Measurements from ENCODE around the gene AGAP1. TPM values are rescaled to one million over a fixed set of nuclear protein-coding genes. Genes with fewer than 3 reads are reported as not detected.
"Not testable (repeated sequence)": the region's sequence is repeated elsewhere in the genome, so short reads cannot be mapped to it uniquely, and the experiment has no call there.

AGAP1 gene
- total RNA-seq, 1 donor from 2014 or later = 44.7 TPM

DNA sequence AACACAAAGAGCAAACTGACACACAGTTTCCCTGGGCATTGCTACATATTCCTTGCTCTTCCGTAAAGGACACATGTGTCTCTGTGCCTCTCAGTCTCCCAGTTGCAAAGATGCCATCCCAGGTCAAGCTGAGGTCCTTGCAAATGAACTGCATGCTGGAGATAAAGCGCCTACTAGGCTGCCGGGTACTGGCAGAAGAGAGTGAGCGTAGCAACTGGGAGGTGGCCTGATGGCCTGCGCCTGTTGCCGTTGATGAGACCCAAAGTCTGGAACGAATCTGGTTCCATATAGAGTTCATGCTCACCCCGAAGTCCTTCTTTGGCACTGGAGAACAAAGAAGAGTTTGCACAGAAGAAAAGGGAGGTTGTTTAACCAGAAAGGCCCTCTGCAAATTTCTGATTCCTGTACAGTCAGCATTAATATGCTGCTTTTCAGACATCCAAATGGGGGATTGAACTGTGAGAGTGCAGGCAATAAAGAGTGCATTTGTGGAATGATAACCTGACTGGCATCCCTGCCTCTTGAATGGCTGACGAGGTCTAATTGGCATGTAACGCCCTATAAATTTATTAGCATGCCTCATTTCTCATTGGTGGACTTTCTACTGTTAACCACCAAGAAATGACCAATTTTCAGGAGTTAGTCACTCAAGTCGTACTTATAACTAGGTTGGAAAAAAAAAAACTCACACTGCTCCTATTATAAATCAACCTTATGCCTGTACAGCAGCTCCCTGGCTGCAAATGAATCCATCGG is 595.6 kb downstream of the AGAP1 start:
- DNase-seq (ENCODE audit: low spot score) = no peak

DNA sequence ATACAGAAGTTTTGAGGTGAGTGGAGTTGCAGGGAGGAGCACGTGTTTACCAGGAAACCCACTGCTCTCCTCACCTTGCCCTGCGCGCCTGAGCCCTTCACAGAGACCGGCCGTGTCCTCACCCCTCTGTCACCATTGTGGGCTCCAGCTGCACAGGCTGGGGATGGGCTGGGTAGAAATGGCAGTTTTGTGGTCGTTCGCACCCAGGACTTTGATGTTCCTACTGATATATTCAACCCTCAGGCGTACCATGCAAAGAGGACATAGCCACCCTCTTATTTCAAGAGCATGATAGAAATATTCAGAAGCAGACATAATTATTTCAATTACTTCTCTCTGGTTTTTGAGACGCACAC is 596.2 kb downstream of the AGAP1 start:
- no peak for DNase-seq (ENCODE audit: low spot score)

DNA sequence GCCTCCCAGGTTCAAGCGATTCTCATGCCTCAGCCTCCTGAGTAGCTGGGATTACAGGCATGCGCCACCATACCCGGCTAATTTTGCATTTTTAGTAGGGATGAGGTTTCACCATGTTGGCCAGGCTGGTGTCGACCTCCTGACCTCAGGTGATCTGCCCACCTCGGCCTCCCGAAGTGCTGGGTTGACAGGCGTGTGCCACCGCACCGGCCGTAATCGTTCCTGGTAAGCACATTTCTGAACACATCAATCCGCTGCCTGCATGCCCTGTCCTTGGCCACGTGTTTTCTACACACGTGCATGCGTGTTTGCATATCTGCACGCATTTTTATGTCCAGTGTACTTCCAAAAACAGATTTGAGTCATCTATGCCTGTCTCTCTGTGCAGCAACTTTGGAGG is 597.0 kb downstream of the AGAP1 start:
- DNase-seq (ENCODE audit: low spot score) = not testable (repeated sequence)

DNA sequence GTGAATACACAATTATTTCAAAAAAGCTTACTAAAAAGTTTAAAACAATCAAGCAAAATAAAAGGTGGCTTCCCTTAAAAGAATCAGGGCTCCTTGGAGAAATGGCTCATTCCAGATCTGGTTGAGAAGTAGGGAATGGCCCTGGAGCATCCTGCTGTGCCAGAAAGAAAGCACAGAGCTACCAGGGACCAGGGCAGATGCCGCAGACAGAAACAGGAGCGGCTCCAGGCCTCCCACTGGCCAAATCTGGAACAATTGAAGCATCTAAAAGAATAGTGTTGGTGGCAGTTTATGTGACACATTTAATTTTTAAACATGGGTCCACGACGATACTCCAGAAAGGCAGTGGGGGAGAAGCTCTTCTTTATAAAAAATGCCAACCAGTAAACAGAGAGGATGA is 598.9 kb downstream of the AGAP1 start:
- DNase-seq (ENCODE audit: low spot score) = no peak

DNA sequence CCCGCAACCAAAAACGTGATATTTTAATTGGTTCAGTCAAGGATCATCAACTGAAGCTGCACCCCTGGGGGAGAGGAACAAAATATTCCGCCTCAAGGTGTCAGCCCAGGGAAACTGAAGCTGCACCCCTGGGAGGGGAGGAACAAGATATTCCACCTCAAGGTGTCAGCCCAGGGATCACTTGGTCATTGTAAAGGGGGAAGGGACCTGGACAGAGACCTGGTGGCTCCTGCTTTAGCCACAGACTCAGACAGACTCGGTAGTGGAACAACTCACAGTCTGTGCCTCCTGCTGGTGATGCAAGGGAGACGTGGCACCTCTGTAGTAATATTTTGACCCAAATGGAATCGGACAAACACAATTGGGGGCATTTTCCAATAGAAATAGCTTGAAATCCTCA is 599.3 kb downstream of the AGAP1 start:
- no peak for DNase-seq (ENCODE audit: low spot score)

DNA sequence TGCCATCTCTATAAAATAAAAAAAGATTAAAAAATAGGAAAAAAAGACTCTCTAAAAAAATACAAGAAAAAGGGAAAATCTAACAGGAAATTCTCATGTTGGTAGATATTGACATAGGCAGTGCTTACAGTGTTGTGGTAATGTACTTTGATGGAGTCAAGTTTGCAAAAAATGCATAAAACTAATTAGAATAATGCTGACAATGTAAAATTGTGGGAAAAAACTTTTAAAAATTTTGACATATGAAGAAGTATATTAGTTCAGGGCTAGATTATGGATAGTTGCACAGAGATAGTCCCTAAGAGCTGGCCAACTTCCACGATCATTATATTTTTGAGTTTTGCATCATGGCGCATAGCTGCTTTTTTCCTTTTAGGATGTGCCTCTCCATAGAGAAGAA is 601.7 kb downstream of the AGAP1 start:
- DNase-seq (ENCODE audit: low spot score) = no peak

DNA sequence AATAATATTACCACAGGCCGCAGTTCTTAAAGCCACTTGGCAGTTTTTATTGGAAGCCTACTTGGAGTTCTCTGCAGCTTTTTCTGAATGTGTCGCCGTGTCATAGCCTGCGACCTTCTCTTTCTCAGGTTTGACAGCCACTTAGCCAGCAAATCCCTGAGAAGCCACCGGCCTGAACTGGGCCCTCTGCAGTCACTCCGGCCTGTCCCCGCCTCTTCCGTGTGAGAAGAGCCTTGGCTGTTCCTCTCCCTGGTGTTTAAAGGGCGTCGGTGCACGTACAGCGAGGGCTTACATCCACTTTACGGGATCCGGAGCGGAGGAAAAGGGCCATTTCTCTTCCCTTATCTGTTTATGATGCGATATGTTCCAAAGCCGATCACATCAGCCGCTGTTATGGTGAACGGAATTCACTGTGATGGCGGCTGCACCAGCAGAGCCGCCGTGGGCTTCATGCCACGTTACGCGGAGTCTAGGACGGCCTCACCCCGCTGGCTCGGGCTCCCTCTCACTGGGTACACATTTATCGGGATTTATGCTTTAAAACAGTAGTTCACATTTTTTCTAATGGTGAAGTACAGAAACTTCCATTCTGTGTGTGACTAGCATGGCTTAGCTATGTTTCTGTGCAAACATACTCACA is 607.6 kb downstream of the AGAP1 start:
- no peak for DNase-seq (ENCODE audit: low spot score)

DNA sequence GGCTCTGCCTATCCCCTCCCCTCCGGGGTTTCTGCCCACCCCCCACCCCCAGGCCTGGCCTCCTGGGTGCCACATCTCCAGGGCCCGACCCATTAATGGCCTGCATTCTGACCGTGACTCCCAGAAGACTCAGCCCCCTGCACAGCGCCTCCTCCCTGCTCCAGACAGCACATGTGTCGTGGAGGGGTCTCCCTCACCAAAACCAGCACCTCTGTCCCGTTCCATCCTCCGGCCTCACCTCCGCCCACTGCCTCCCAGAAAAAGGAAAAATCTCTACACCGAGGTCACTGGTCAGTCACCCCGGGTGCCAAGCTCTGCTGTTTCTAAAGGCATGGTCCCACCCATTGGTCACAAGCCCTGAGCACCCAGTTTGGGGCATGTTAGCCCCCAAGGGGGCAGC is 609.1 kb downstream of the AGAP1 start:
- no peak for DNase-seq (ENCODE audit: low spot score)

DNA sequence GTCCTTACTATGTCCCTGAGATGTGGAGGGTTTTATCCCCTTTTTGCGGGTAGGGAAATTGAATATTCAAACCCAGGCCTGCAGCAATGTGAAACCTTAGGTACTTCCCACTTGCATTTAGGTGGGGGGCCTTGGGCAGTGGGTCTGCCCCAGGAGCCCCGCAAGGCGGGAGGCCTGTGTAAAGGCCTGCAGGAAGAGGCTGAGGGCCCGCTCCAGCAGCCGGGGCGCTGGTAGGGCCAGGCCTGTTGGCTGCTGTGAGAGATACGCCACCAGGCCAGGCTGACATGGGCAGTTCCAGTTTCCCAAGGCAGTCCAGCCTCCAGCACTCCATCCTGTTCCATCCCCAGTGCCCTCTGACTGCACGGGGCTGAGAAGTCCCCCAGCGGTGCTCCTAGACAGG is 610.1 kb downstream of the AGAP1 start:
- no peak for DNase-seq (ENCODE audit: low spot score)

DNA sequence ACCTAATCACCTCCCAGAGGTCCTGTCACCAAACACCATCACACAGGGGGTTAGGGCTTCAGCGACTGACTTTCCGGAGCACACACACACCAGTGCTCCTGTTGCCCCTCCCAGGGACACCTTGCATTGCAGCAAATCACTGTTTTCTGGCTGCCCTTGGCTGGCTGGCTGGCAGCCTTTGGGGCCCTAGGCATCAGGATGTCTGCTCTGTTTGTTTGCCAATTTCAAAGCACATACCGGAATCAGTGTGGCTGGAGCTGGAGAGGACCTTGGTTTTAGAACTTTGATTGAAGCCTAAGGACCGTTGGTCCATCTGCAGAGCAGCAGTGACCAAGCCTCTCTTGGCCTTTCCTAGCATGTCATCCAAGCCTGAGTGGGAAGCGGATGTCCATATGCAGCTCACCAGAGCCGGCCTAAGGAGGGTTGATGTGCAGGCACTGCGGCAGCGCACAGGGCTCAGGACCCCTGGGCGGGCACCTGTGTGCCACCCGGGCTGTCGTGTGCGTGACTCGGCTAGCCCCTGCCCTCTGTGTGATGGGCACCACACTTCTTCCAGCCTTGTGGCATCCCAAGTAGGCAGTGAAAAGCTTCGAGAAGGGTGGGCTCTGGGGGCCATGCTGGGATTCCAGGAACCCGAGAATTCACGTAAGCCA is 612.2 kb downstream of the AGAP1 start:
- no peak for DNase-seq (ENCODE audit: low spot score)

DNA sequence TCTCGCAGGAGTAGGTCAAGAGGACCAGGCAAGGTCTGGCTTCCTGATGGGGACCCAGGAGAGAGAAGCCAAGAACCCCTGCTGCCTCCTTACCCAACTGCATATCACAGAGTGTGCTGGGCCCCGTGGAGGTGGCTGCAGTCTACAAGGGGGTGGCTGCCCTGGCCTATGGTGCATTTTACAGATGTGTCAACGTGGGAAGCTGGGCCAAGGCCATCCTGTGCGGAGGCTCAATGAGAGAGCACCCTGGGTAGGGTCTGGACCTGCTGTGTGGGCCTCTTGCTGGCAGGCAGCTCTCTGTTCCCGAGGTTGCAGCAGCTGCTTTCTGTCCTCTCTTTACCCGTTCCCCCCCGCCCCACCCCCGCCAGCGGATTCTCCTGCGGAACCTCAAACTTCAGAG is 612.9 kb downstream of the AGAP1 start:
- DNase-seq (ENCODE audit: low spot score) = no peak

DNA sequence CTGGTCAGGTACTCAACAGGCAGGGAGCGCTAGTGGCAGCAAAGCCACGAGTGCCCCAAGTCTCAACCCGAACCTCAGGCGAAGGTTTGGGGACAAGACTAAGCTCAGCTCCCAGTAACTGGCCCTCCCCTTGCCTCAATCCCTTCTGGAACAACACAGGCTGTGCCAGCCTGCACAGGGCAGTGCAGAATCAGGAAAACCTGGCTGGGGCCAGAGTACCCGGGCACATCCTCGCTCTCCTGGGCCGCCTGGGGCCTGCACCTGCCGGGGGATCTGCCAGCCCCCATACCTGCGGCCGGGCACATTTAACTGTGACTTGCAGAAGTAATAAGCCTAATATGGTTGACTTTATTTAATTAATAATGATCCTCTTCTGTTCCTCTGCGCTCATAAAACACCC is 613.7 kb downstream of the AGAP1 start:
- DNase-seq (ENCODE audit: low spot score) = no peak

DNA sequence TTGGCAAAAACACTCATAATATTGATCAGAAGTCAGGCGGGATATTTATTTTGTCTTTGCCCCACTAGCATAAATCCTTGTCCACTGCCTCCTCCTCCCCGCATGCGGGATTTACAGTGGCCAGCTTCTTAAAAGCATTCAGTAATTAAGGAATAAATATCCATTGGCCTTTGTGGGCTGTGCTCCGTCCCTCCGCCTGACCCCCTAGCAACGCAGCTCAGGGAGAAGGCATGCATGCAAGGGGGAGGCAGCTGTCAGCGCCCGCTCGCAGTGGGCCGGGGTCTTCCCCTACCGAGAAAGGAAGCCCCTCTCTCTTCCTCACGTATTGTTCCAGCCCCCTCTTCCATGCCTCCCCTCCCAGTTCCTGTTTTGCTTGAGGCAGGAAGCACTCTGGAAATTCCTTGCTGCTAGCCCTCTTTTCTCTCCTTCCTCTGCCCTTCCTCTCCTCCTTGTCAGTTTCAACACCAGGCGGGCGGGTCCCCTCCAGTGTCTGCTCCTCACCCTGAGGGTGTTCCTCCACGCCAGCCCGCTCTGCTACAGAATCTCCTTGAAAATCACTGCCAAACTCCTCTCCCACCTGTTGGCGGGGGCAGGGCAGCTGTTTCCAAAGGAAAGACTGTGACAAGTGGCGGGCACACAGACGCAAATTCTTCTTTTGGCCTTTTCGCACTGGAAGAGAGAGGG is 614.2 kb downstream of the AGAP1 start:
- no peak for DNase-seq (ENCODE audit: low spot score)

DNA sequence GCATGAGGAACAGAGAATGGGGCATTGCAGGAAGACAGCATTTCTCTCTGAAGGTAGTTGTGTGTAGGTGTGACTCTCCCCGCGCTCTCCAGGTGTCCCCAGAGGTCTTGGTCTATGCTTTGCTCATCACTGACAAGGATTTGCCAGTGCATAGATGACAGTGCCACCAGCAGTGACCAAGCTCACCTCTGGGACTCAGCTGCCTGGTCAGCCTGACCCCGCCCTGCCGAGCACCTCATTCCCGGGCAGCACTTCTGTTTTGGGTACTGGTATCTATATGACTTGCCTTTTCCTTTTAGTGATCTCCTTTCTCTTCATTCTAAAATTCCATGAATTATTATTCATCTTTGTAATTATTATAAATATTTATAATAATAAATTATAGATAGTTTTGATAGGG is 615.2 kb downstream of the AGAP1 start:
- no peak for DNase-seq (ENCODE audit: low spot score)

DNA sequence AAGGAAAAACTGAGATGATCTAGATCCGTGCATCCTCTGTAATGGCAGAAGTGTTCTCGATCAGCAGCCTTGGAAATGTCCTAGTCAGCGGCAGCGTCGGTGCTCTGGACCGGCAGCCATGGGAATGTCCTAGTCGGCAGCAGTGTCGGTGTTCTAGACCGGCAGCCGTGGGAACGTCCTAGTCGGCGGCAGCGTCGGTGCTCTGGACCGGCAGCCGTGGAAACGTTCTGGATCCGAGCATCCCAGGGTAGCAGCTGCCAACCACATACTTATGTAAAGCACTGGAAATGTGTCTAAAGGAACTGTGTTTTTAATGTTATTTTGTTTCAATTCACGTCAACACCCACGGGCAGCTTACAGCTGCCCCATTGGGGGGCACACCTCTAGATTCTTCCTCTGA is 615.6 kb downstream of the AGAP1 start:
- DNase-seq (ENCODE audit: low spot score) = no peak

DNA sequence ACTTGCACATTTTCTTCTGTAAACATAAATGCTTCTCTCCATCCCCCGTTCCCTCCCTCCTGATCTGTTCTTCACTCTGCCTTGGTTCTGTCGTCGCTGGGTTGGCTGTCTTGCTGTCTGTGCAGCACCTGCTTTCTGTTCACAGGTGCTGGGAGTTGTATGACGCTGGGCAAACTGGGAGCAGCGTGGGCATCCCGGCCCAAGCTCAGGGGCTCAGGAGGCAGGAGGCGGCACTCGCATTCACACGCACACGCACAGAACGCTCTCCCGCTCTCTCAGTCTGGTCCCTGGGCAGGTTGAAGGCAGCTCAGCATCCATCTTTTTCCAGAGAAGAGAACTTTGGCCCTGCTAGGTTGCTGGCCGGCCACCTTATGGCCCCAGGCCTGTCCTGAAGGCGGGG is 618.6 kb downstream of the AGAP1 start:
- DNase-seq (ENCODE audit: low spot score) = no peak

DNA sequence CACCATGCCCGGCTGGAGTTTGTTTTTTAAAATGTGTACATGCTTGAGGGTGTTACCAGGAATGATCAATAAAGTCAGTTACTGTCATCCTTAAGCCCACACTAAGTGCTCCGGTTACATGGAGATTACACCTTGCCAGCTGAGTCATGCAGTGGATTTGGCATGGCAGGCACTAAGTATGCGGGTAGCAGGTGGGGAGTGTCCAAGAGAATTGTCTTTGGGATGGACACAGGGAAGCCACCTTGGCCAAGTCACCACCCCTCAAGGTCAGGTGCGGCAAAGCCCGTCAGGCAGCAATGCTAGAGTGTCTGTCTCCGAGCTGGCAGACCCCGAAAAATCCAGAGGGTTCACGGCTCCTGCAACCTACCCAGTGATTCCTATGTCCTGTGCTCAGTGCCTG is 619.6 kb downstream of the AGAP1 start:
- DNase-seq (ENCODE audit: low spot score) = no peak

DNA sequence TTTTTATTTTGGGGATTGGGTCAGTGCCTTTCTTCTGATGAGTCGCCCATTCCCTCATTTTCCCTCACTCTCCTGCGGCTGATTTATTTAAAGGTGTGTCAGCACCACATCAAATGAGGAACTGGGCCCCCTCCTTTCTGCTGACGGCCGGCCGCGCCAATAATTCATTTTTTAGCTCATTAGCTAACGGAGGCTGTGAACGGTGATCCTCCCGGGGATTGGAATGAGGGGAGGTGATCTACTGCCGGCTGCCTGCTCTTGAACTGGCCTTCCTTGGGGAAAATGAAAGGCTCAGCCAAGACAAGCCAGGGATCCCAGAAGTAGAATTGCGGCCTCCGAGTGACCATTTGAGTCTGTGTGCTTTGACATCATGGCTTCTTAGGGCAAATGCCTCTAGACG is 620.1 kb downstream of the AGAP1 start:
- no peak for DNase-seq (ENCODE audit: low spot score)

DNA sequence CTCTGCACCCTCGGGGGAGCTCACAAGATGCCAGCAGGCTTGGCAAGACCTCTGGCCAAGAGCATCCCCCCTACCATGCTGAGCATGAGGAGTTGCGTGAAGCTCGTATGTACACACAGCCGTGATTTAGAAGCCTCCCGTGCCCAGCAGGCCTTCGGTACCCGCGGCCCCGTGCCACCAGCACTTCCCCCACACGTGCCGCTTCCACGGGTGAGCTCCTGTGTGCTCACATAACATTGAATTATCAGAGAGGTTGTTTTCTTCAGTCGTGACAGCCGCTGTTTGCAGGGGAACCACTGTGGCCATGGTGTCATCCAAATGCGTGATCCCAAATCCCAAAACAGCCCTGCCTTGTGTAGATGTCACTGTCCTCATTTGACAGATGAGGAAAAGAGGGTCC is 621.1 kb downstream of the AGAP1 start:
- no peak for DNase-seq (ENCODE audit: low spot score)

DNA sequence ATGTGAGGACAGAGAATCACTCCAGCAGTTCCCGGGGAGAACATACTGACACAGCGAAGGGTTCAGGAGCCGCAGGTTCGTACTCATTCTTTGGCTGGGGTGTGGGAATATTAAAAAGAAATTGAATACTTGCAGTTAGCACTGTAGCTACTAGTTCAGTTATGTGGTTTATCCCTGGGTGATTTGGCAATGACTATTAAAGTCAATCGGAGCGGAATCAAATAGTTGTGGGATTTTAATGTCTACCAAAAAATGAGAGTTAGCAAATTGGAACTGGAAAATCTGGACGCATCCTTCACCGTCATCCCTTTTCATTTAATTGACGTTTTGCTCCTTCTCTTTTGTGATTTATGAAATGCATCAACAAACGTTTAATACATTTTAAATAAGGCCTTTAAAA is 623.6 kb downstream of the AGAP1 start:
- no peak for DNase-seq (ENCODE audit: low spot score)

DNA sequence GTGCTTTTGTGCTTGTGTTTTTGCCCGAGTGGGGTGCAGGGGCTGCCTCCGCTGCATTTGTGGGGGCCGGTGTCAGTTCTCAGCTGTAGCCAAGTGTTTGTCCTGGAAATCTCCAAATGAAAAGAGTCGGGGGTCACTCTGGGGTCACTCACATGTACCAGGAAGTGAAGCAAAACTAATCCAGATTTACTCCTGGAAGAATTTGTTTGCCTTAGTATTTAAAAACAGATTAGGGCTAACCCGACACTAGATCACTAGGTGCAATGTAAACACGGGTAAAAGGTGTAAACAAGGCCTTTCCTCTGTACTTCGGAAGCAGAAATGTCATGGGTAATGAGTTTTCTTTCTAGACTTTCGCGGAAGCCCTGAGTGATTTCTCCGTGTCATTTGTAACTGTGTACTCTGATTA is 624.0 kb downstream of the AGAP1 start:
- DNase-seq (ENCODE audit: low spot score) = no peak

DNA sequence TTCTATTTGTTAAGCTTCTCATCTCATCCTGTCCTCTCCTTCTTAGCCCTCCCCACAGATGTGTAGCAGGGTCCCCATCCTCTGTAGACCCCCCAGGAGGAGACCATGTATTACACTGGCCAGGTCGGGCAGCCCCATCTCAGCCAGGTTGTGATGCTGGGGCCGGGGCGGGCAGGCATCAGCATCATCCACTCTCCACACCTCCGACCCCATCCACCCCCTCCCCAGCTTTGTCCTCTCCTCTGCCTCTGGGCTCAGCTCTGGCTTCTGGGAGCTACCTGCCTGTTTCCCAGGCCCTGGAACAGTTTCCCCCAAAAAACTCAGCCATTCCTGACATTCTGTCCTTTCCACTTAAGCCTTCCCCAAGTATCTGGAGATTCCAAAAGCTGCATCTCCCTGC is 625.2 kb downstream of the AGAP1 start:
- DNase-seq (ENCODE audit: low spot score) = no peak

DNA sequence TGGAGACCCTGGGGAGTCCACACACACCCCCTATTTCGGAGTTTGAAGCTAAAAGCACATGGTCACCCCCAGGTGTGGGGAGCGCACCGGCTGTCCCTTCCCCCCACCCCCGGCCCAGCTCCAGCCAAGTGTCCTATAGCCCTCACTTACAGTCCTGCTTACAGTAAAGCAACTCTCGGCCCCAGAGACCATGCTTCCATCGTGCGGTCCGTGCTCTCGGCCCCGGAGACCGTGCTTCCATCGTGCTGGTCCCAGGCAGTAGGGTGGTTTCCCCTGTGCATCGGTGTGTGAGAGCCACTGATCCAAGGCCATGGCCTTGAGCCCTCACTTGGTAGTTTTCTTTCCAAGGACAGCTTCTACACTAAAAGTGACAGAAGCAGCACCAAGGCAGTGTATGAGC is 625.6 kb downstream of the AGAP1 start:
- no peak for DNase-seq (ENCODE audit: low spot score)

All from mucosa of gallbladder (tissue), 1 donor.